Lower leg skin (tissue), 3 donors: Measurements from ENCODE around the gene SETX.

Source experiments
- POLR2A ChIP-seq, 2 donors: fragments of 450-650 bp; IDR thresholded peaks; one replicate each; pipeline ENCODE4 v1.6.1; 2016 to 2017; ENCODE audit warnings: antibody characterized with exemption in 2 of 2, mild to moderate bottlenecking in 1 of 2, moderate library complexity in 1 of 2
- TF ChIP-seq, protein P1 (sequence below), 3 donors: fragments of 450-650 bp; IDR thresholded peaks; one replicate each; pipeline ENCODE4 v1.5.1; 2016; ENCODE audit warnings: antibody characterized with exemption in 3 of 3, mild to moderate bottlenecking in 3 of 3, moderate library complexity in 2 of 3

DNA sequence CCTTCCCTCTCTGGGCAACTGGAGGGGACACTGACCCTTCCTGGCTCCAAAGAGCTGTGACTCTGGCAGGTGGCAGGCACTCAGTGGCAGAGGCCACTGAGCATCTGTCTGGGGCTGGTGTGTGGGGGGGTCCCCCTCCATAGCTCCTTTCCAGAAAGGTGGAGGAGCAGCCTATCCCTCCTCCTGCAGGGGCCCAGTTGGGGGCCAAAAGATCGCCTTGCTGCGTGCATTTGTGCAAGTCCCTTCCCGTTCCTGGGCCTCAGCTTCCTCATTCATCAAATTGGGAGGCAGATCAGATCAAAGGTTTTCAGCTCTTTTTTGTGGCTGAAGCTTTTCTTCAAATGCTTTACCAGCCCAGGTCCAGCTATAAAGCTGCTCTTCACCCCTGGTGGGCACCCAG, 115.3 kb downstream of the SETX start:
- no peak for TF ChIP-seq POLR2A (IDR thresholded peaks at IDR 0.05)
- TF ChIP-seq, protein P1, sequence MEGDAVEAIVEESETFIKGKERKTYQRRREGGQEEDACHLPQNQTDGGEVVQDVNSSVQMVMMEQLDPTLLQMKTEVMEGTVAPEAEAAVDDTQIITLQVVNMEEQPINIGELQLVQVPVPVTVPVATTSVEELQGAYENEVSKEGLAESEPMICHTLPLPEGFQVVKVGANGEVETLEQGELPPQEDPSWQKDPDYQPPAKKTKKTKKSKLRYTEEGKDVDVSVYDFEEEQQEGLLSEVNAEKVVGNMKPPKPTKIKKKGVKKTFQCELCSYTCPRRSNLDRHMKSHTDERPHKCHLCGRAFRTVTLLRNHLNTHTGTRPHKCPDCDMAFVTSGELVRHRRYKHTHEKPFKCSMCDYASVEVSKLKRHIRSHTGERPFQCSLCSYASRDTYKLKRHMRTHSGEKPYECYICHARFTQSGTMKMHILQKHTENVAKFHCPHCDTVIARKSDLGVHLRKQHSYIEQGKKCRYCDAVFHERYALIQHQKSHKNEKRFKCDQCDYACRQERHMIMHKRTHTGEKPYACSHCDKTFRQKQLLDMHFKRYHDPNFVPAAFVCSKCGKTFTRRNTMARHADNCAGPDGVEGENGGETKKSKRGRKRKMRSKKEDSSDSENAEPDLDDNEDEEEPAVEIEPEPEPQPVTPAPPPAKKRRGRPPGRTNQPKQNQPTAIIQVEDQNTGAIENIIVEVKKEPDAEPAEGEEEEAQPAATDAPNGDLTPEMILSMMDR (IDR thresholded peaks at IDR 0.05), result no peak
